Measurements from ENCODE around the gene IER2. TPM values are rescaled to one million over a fixed set of nuclear protein-coding genes. Genes with fewer than 3 reads are reported as not detected.

The IER2 gene
- total and polyA plus RNA-seq, 2 donors (not counting 3 experiments of a cell fraction or from before 2014, with no cell fraction given) = 60.6 to 81.6 TPM

DNA sequence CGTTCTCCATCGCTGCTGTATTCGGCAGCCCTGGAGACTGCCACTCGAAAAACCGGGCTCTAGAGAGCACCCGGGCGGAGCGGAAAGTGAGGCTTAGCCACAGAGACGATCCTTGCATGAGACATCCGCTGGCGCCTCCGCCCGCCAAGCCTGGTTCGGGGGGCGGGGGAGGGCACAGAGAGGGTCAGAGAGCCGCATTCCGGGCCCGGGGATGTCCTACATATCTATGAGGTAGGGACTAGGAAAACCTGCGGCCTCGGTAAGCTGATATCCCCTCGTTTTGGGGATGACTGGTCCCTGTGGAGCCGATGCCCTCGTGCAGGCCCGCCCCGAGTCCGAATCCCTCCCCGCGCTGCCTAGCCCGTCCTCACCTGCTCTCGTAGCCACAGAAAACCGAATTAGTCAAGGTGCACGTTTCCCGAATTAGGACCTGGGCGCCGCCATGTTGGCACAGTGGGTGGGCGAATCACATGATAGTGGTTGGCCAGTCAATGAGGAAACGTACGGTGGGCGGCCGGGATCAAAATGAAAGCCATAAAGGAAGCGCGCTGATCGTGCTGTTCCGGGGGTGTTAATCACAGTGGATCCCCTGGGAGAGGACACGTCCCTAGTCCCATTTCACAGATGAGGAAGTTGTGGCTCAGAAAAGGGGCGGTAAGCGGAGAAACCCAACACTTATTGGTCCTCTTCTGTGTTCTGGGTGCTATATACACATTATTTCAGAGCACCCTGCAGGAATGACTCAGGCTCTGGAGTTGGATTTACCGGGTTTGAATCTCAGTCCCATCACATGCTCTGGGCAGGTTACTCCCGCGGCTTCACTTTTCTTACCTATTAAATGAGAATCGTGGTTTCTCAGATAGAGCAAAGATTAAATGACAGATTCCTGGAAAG is 33.7 kb upstream of the IER2 start, which contains the start of gene TRMT1:
Gene TRMT1 (minus strand): TSS at position 459 of the 894 bp plus-strand sequence. CDS start 341 bp downstream, at position 118.
- H3K4me1 ChIP-seq (ENCODE audit: control insufficient read depth, extremely low read depth, insufficient read depth, low read length) = peaks cover 13% of the 10 kb centered on the region
- H3K9ac ChIP-seq (replicated peaks; ENCODE audit: extremely low read depth, insufficient read depth, low read length) = peak within 1 kb of the TSS; percentile 80
- BruUV-seq (replicated peaks) = TSS peak; percentile 64
- POLR2A ChIA-PET = no interaction called here
- no peaks in the 10 kb centered on the region for H3K9me3 ChIP-seq (replicated peaks; ENCODE audit: control insufficient read depth, insufficient read depth, low read length)
- no peaks in the 10 kb centered on the region for H4K20me1 ChIP-seq (replicated peaks; ENCODE audit: control insufficient read depth, extremely low read depth, insufficient read depth, low read length)
- H3K4me3 ChIP-seq (replicated peaks in 1 of 3; ENCODE audit: insufficient read depth in 1 of 3, low read depth in 1 of 3, low read length in 3 of 3) = peak within 1 kb of the TSS; percentile 64 to 82 (median 78)
- H3K9me1 ChIP-seq (replicated peaks; ENCODE audit: control insufficient read depth, extremely low read depth, insufficient read depth, low read length) = no peaks in the 10 kb centered on the region
- H3K36me3 ChIP-seq (ENCODE audit: control insufficient read depth in 2 of 2, extremely low read depth in 1 of 2, insufficient read depth in 2 of 2, low read length in 2 of 2) = peaks cover 0 to 7% of the 10 kb centered on the region in 2 experiments
- CTCF ChIA-PET = interaction anchor here (1.4 to 4.3 kb wide), 5 partner anchors 12 to 146 kb away, joined by 4 to 24 read pairs (median 14); partner anchors contain the start of genes IER2 and STX10
- H3K27me3 ChIP-seq (ENCODE audit: control insufficient read depth in 2 of 2, insufficient read depth in 2 of 2, low read length in 2 of 2) = no peaks in the 10 kb centered on the region
- H3K79me2 ChIP-seq (ENCODE audit: control insufficient read depth, insufficient read depth, low read length) = peaks cover 48% of the 10 kb centered on the region
- TF ChIP-seq FOS (IDR thresholded peaks at IDR 0.05; ENCODE audit: borderline replicate concordance, insufficient read depth, low read length) (no peak), JUN (IDR thresholded peaks at IDR 0.05; ENCODE audit: borderline replicate concordance, insufficient read depth, insufficient read length, low read depth) (no peak), EZH2 (IDR thresholded peaks at IDR 0.05; ENCODE audit: borderline replicate concordance, low read depth, low read length, severe bottlenecking) (no peak), MYC (IDR thresholded peaks at IDR 0.05; ENCODE audit: low read depth, low read length) (peak; percentile 86), POLR2A (IDR thresholded peaks at IDR 0.05; ENCODE audit: low read depth, low read length) (peak; percentile 51), POLR2AphosphoS5 (IDR thresholded peaks at IDR 0.05; ENCODE audit: insufficient read depth, low read depth, low read length) (peak; percentile 41), GATA2 (IDR thresholded peaks at IDR 0.05; ENCODE audit: insufficient read depth, insufficient read length, low read depth, low read length) (no peak)
- TF ChIP-seq, protein P1, sequence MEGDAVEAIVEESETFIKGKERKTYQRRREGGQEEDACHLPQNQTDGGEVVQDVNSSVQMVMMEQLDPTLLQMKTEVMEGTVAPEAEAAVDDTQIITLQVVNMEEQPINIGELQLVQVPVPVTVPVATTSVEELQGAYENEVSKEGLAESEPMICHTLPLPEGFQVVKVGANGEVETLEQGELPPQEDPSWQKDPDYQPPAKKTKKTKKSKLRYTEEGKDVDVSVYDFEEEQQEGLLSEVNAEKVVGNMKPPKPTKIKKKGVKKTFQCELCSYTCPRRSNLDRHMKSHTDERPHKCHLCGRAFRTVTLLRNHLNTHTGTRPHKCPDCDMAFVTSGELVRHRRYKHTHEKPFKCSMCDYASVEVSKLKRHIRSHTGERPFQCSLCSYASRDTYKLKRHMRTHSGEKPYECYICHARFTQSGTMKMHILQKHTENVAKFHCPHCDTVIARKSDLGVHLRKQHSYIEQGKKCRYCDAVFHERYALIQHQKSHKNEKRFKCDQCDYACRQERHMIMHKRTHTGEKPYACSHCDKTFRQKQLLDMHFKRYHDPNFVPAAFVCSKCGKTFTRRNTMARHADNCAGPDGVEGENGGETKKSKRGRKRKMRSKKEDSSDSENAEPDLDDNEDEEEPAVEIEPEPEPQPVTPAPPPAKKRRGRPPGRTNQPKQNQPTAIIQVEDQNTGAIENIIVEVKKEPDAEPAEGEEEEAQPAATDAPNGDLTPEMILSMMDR (IDR thresholded peaks at IDR 0.05; ENCODE audit: extremely low read depth in 1 of 2, insufficient read depth in 1 of 2, low read depth in 1 of 2, low read length in 2 of 2) = no peak
- TF ChIP-seq, protein P2, sequence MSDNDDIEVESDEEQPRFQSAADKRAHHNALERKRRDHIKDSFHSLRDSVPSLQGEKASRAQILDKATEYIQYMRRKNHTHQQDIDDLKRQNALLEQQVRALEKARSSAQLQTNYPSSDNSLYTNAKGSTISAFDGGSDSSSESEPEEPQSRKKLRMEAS (IDR thresholded peaks at IDR 0.05; ENCODE audit: insufficient read depth, insufficient read length) = peak; percentile 82
- dilution Hi-C loops (cut with MboI; ENCODE audit: extremely low pct_ligation_motif_present, low sequenced_read_pairs) (no loop called here), intact Hi-C loops (cut with micrococcal nuclease) (loop anchor here (1.0 kb wide), 3 partner anchors 14 to 146 kb away; partner anchors contain the start of gene LYL1)
- DNase-seq (ENCODE audit: low read depth, low spot score) (peak; percentile 91), FAIRE-seq (peak; percentile 97)
- peak within 1 kb of the TSS; percentile 60 for H3K27ac ChIP-seq (ENCODE audit: insufficient read depth, low read depth, low read length)
- peak within 1 kb of the TSS; percentile 48 for H2AFZ ChIP-seq (ENCODE audit: low read depth, low read length)
- peak within 1 kb of the TSS; percentile 90 for H3K4me2 ChIP-seq (ENCODE audit: insufficient read depth, low read length)

Data from endothelial cell of umbilical vein (primary cell).